Esophagus squamous epithelium (tissue), 5 donors: ENCODE measurements around the gene ABHD2. TPM values are rescaled to one million over a fixed set of nuclear protein-coding genes. Genes with fewer than 3 reads are reported as not detected.
A peak's percentile ranks its signal among the peaks of the same experiment; 100 is the strongest.

Experiments
- DNase-seq: peaks from one replicate; lab custom pipeline; 2025; lab: John Stamatoyannopoulos, UW
- H3K27ac ChIP-seq, 4 donors: fragments of 200-600 bp; sonication (generic); one replicate each; pipeline ENCODE4 v1.5.1; 2016 to 2019; ENCODE audit warnings: mild to moderate bottlenecking in 1 of 4
- H3K27me3 ChIP-seq, 4 donors: fragments of 200-600 bp; sonication (generic); 1 replicate in 3 of 4; 2 replicates in 1 of 4; pipeline versions ENCODE4 v1.5.1 to v1.6.0; 2017 to 2021; ENCODE audit warnings: antibody characterized with exemption in 1 of 4
- H3K36me3 ChIP-seq, 3 donors: fragments of 200-600 bp; sonication (generic); one replicate each; pipeline ENCODE4 v1.5.1; 2016 to 2019
- H3K4me1 ChIP-seq, 3 donors: fragments of 200-600 bp; sonication (generic); one replicate each; pipeline ENCODE4 v1.5.1; 2017 to 2019
- H3K4me3 ChIP-seq, 4 donors: fragments of 200-600 bp; sonication (generic); 1 replicate in 3 of 4; 2 replicates in 1 of 4; pipeline ENCODE4 v1.5.1; 2016 to 2019; ENCODE audit warnings: mild to moderate bottlenecking in 2 of 4, moderate library complexity in 1 of 4
- H3K9me3 ChIP-seq, 3 donors: fragments of 200-600 bp; sonication (generic); one replicate each; pipeline ENCODE4 v1.5.1; 2016 to 2019
- CTCF ChIP-seq, 6 experiments: fragments of 450-650 bp in 4 of 6; fragments of 200-600 bp in 2 of 6; sonication (generic) in 2 of 6; IDR thresholded peaks; one replicate each; pipeline ENCODE4 v1.5.1; 2016 to 2019; ENCODE audit warnings: antibody characterized with exemption in 6 of 6, mild to moderate bottlenecking in 4 of 6, moderate library complexity in 4 of 6
- POLR2A ChIP-seq, 4 donors: fragments of 450-650 bp; IDR thresholded peaks; one replicate each; pipeline ENCODE4 v1.6.1; 2017; ENCODE audit warnings: antibody characterized with exemption in 4 of 4, mild to moderate bottlenecking in 4 of 4, moderate library complexity in 3 of 4
- WGBS, 2 donors: methylation state at CpG; one replicate each; pipeline ENCODE4 v1.1.5; 2018; 5-methylcytosine and 5-hydroxymethylcytosine counted together
- intact Hi-C: fragments of 100-400 bp; cut with DNase I; formaldehyde crosslinking; loops from one replicate; pipeline ENCODE4 v1.15.0; 2022
- total RNA-seq, 4 donors: library from RNA; depleted of rRNA; stranded (reverse); fragments of >200 nt; gene quantifications; one replicate each; pipeline ENCODE4 v1.1.0, GENCODE V29; 2016
- donor health status: DM: yes; HTN: yes; CAD: no.

Gene ABHD2
- total RNA-seq, 4 donors from 2014 or later, result 31.0 to 49.3 (median 35.3) TPM

- H3K36me3 ChIP-seq, result peaks cover 0 to 44% (median 15%) of the 10 kb centered on the region in 3 donors
- peaks cover 3 to 39% (median 3%) of the 10 kb centered on the region in 3 donors for H3K4me1 ChIP-seq
- H3K27me3 ChIP-seq, result no peaks in the 10 kb centered on the region
- no peak overlapping the region for H3K4me3 ChIP-seq
- TF ChIP-seq CTCF (IDR thresholded peaks at IDR 0.05) (no peak), POLR2A (IDR thresholded peaks at IDR 0.05) (no peak)
- no peaks in the 10 kb centered on the region for H3K9me3 ChIP-seq
- 81 to 82% methylated on average over 2 of the region's 2 CpGs for WGBS, 2 donors
- intact Hi-C loops, result loop anchor here (10.0 kb wide), 1 partner anchor 268 kb away; no protein-coding TSS in a partner anchor
- DNase-seq, result no peak
- H3K27ac ChIP-seq, result no peak overlapping the region
Observed at GRCh38 chr15:89172921-89173320, 84.7 kb downstream of the ABHD2 start.

- Histone ChIP-seq H3K36me3 (peaks cover 0 to 60% (median 28%) of the 10 kb centered on the region in 3 donors), H3K4me3 (no peak overlapping the region), H3K9me3 (no peaks in the 10 kb centered on the region), H3K4me1 (peaks cover 0 to 23% (median 3%) of the 10 kb centered on the region in 3 donors), H3K27me3 (no peaks in the 10 kb centered on the region), H3K27ac (peak overlapping the region in 3 of 4 donors; percentile 1 to 36 (median 20))
- intact Hi-C loops, result loop anchor here (10.0 kb wide), 1 partner anchor 270 kb away; no protein-coding TSS in a partner anchor
- DNase-seq, result no peak
- WGBS, 2 donors, result 22 to 30% methylated on average over 5 of the region's 5 CpGs
- no peak for TF ChIP-seq CTCF (IDR thresholded peaks at IDR 0.05)
- no peak for TF ChIP-seq POLR2A (IDR thresholded peaks at IDR 0.05)
Observed at GRCh38 chr15:89174476-89174875, 86.2 kb downstream of the ABHD2 start.

- Histone ChIP-seq H3K4me1 (peaks cover 0 to 27% (median 3%) of the 10 kb centered on the region in 3 donors), H3K27ac (no peak overlapping the region), H3K9me3 (no peaks in the 10 kb centered on the region), H3K36me3 (peaks cover 0 to 72% (median 28%) of the 10 kb centered on the region in 3 donors), H3K4me3 (no peak overlapping the region), H3K27me3 (no peaks in the 10 kb centered on the region)
- WGBS, 2 donors, result 78% methylated on average over 11 to 12 of the region's 13 CpGs
- TF ChIP-seq POLR2A (IDR thresholded peaks at IDR 0.05), result no peak
- TF ChIP-seq CTCF (IDR thresholded peaks at IDR 0.05), result no peak
- no peak for DNase-seq
- intact Hi-C loops, result loop anchor here (2.0 to 10.0 kb wide), 2 partner anchors 119 to 271 kb away; no protein-coding TSS in a partner anchor
Observed at GRCh38 chr15:89175617-89176191, 87.4 kb downstream of the ABHD2 start.

- Histone ChIP-seq H3K9me3 (no peaks in the 10 kb centered on the region), H3K36me3 (peaks cover 0 to 86% (median 28%) of the 10 kb centered on the region in 3 donors), H3K4me1 (peaks cover 0 to 21% (median 3%) of the 10 kb centered on the region in 3 donors), H3K4me3 (no peak overlapping the region), H3K27me3 (no peaks in the 10 kb centered on the region), H3K27ac (peak overlapping the region in 1 of 4 donors; percentile 1)
- 92 to 93% methylated on average over 12 of the region's 12 CpGs for WGBS, 2 donors
- intact Hi-C loops, result loop anchor here (2.0 to 10.0 kb wide), 2 partner anchors 120 to 272 kb away; no protein-coding TSS in a partner anchor
- TF ChIP-seq CTCF (IDR thresholded peaks at IDR 0.05) (no peak), POLR2A (IDR thresholded peaks at IDR 0.05) (no peak)
- no peak for DNase-seq
Observed at GRCh38 chr15:89177116-89177515, 88.9 kb downstream of the ABHD2 start.

- DNase-seq, result no peak
- Histone ChIP-seq H3K36me3 (peaks cover 0 to 91% (median 28%) of the 10 kb centered on the region in 3 donors), H3K27me3 (no peaks in the 10 kb centered on the region), H3K4me3 (no peak overlapping the region), H3K27ac (peak overlapping the region in 1 of 4 donors; percentile 1), H3K9me3 (no peaks in the 10 kb centered on the region), H3K4me1 (peaks cover 0 to 21% (median 3%) of the 10 kb centered on the region in 3 donors)
- TF ChIP-seq POLR2A (IDR thresholded peaks at IDR 0.05), result no peak
- TF ChIP-seq CTCF (IDR thresholded peaks at IDR 0.05), result peak; percentile 29 to 89 (median 82)
- intact Hi-C loops, result loop anchor here (2.0 to 10.0 kb wide), 2 partner anchors 121 to 273 kb away; no protein-coding TSS in a partner anchor
- 0 to 8% methylated on average over 5 to 6 of the region's 6 CpGs for WGBS, 2 donors
Observed at GRCh38 chr15:89177633-89178306, 89.5 kb downstream of the ABHD2 start.
